Fibroblast of lung (primary cell): ENCODE results near the gene CALD1.

Source experiments
- EZH2 ChIP-seq: IDR thresholded peaks from 2 replicates; pipeline ENCODE4 v1.5.1; 2012; ENCODE audit warnings: low read length, control low read depth, mild to moderate bottlenecking; ENCODE audit errors: missing control alignments
- TF ChIP-seq, protein P1 (sequence below), 2 donors: IDR thresholded peaks in 1 of 2; conservative IDR thresholded peaks in 1 of 2; 1 replicate in 1 of 2; 2 replicates in 1 of 2; pipeline ENCODE4 v1.5.1; 2011 to 2012; ENCODE audit warnings: low read length in 2 of 2, control low read depth in 1 of 2, inconsistent platforms in 1 of 2, low read depth in 1 of 2, mild to moderate bottlenecking in 1 of 2

DNA sequence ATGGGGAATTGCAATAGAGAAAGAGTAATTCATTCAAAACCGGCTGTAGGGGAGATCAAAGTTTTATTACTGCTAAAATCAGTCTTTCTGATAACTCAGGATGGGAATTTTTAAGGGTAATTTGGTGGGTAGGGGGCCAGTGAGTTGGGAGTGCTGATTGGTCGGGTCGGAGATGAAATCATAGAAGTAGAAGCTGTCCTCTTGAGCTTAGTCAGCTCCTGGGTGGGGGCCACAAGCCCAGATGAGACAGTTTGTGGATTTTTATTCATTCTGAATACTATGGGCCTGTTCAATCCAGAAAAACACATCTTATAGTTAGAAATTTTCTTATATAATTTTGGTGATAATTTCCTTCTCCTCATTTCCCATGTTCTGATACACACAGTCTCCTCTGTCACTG lies 25.4 kb downstream of the CALD1 start:
- TF ChIP-seq EZH2: no peak
- TF ChIP-seq, protein P1, sequence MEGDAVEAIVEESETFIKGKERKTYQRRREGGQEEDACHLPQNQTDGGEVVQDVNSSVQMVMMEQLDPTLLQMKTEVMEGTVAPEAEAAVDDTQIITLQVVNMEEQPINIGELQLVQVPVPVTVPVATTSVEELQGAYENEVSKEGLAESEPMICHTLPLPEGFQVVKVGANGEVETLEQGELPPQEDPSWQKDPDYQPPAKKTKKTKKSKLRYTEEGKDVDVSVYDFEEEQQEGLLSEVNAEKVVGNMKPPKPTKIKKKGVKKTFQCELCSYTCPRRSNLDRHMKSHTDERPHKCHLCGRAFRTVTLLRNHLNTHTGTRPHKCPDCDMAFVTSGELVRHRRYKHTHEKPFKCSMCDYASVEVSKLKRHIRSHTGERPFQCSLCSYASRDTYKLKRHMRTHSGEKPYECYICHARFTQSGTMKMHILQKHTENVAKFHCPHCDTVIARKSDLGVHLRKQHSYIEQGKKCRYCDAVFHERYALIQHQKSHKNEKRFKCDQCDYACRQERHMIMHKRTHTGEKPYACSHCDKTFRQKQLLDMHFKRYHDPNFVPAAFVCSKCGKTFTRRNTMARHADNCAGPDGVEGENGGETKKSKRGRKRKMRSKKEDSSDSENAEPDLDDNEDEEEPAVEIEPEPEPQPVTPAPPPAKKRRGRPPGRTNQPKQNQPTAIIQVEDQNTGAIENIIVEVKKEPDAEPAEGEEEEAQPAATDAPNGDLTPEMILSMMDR (conservative IDR thresholded peaks at IDR 0.05 in 1 of 2, IDR thresholded peaks at IDR 0.05 in 1 of 2; ENCODE audit: low read depth in 1 of 2, low read length in 2 of 2): no peak
